HepG2 (cell line): ENCODE measurements around the gene CEP89. TPM values are rescaled to one million over a fixed set of nuclear protein-coding genes. Genes with fewer than 3 reads are reported as not detected.

ENCODE experiments used
- ATAC-seq: fragments of 200-7000 bp; cut with Tn5 transposase; 3 replicates; pipeline ENCODE4 v1.9.1; 2020; ENCODE audit warnings: mild to moderate bottlenecking, moderate library complexity
- BruUV-seq: library from RNA; stranded (reverse); fragments of 400-500 nt; replicated peaks from 2 replicates; lab custom pipeline; 2021; lab: Mats Ljungman, UMichigan
- CTCF ChIA-PET: fragments of 300-600 bp; formaldehyde crosslinking; extraction: SDS; loops from one replicate; lab custom pipeline; 2021; ENCODE audit warnings: low total read pairs, inconsistent platforms, low intra/inter-chr PET ratio; lab: Yijun Ruan, JAX
- POLR2A ChIA-PET: fragments of 350-600 bp; sonication (Branson Sonifier 250); formaldehyde crosslinking; loops from one replicate; lab custom pipeline; 2020; ENCODE audit warnings: antibody characterized with exemption, inconsistent platforms; lab: Yijun Ruan, JAX
- DNase-seq: peaks from one replicate; pipeline ENCODE4 v3.0.0-alpha.2; 2015; ENCODE audit warnings: low spot score
- FAIRE-seq: peaks from 3 replicates; lab custom pipeline; 2011; peaks lifted over from hg19 to GRCh38; lab: Jason Lieb, UNC
- H2AFZ ChIP-seq: one replicate; pipeline ENCODE4 v1.6.1; 2011; ENCODE audit warnings: low read length, inconsistent platforms
- H3K27ac ChIP-seq: fragments of 300-600 bp; 3 replicates; pipeline ENCODE4 v1.8.0; 2011; ENCODE audit warnings: mixed run types, mild to moderate bottlenecking, mixed read lengths, low read length, inconsistent platforms; ENCODE audit not compliant: insufficient read depth; ENCODE audit errors: extremely low read length
- H3K27me3 ChIP-seq, 2 experiments: fragments of 200-600 bp in 1 of 2; 2 replicates in 1 of 2; 3 replicates in 1 of 2; pipeline versions ENCODE4 v1.6.0 to v1.8.0; 2011; ENCODE audit warnings: low read length in 2 of 2, mild to moderate bottlenecking in 2 of 2, moderate library complexity in 2 of 2, inconsistent platforms in 1 of 2; ENCODE audit not compliant: insufficient read depth in 2 of 2, control insufficient read depth in 1 of 2
- H3K36me3 ChIP-seq, 2 experiments: fragments of 200-600 bp in 1 of 2; replicated peaks in 1 of 2; 2 replicates in 1 of 2; 3 replicates in 1 of 2; pipeline versions ENCODE4 v1.5.1 to v1.8.0; 2011; ENCODE audit warnings: low read length in 2 of 2, inconsistent platforms in 1 of 2; ENCODE audit not compliant: insufficient read depth in 2 of 2, control insufficient read depth in 1 of 2
- H3K4me1 ChIP-seq: 2 replicates; pipeline ENCODE4 v1.5.1; 2012; ENCODE audit warnings: low read length, inconsistent platforms; ENCODE audit not compliant: insufficient read depth
- H3K4me2 ChIP-seq: 2 replicates; pipeline ENCODE4 v1.6.0; 2011; ENCODE audit warnings: low read depth, low read length, inconsistent platforms
- H3K4me3 ChIP-seq, 3 experiments: fragments of 200-600 bp in 1 of 3; sonication (generic), shearing (Covaris generic) in 1 of 3; replicated peaks in 1 of 3; 2 replicates each; pipeline ENCODE4 v1.5.1; 2011 to 2016; ENCODE audit warnings: low read length in 3 of 3, inconsistent platforms in 2 of 3, low read depth in 2 of 3, mild to moderate bottlenecking in 2 of 3, control low read depth in 1 of 3, mixed read lengths in 1 of 3; ENCODE audit not compliant: insufficient read depth in 1 of 3
- H3K79me2 ChIP-seq: one replicate; pipeline ENCODE4 v1.6.1; 2011; ENCODE audit warnings: low read length, inconsistent platforms; ENCODE audit not compliant: insufficient read depth
- H3K9ac ChIP-seq: 2 replicates; pipeline ENCODE4 v1.6.0; 2011; ENCODE audit warnings: mild to moderate bottlenecking, low read depth, low read length, inconsistent platforms; ENCODE audit not compliant: insufficient read depth
- H3K9me3 ChIP-seq: 2 replicates; pipeline ENCODE4 v1.5.1; 2012; ENCODE audit warnings: mild to moderate bottlenecking, low read length
- H4K20me1 ChIP-seq: 2 replicates; pipeline ENCODE4 v1.6.0; 2011; ENCODE audit warnings: inconsistent platforms, mild to moderate bottlenecking, low read length, moderate library complexity; ENCODE audit not compliant: insufficient read depth
- EHMT2 ChIP-seq: fragments of 200-600 bp; sonication (generic); IDR thresholded peaks from 2 replicates; pipeline ENCODE4 v1.7.0; 2017; ENCODE audit warnings: antibody characterized with exemption, low read depth, low read length, borderline replicate concordance
- HDAC1 ChIP-seq: sonication (generic); formaldehyde crosslinking; IDR thresholded peaks from 2 replicates; pipeline ENCODE4 v1.5.1; 2020; ENCODE audit warnings: mild to moderate bottlenecking, missing genetic modification reagents
- JARID2 ChIP-seq: sonication (generic); formaldehyde crosslinking; IDR thresholded peaks from 2 replicates; pipeline ENCODE4 v1.8.1; 2023; ENCODE audit warnings: missing genetic modification reagents, inconsistent platforms; ENCODE audit not compliant: insufficient replicate concordance
- KLF6 ChIP-seq: IDR thresholded peaks from 2 replicates; pipeline ENCODE4 v1.8.0; 2016; ENCODE audit warnings: missing biosample characterization, missing genetic modification reagents
- MED8 ChIP-seq: sonication (generic); formaldehyde crosslinking; IDR thresholded peaks from 2 replicates; pipeline ENCODE4 v1.8.1; 2023; ENCODE audit warnings: mild to moderate bottlenecking, missing genetic modification reagents; ENCODE audit not compliant: insufficient replicate concordance
- MTA3 ChIP-seq: sonication (generic); formaldehyde crosslinking; IDR thresholded peaks from 2 replicates; pipeline ENCODE4 v1.4.0; 2020; ENCODE audit warnings: missing genetic modification reagents
- NFE2 ChIP-seq: sonication (generic); formaldehyde crosslinking; IDR thresholded peaks from 2 replicates; pipeline ENCODE4 v1.4.0; 2020; ENCODE audit warnings: missing genetic modification reagents
- RFXANK ChIP-seq: IDR thresholded peaks from 2 replicates; pipeline ENCODE4 v1.6.1; 2016
- SKI ChIP-seq: fragments of 450-650 bp; IDR thresholded peaks from one replicate; pipeline ENCODE4 v1.6.1; 2018; ENCODE audit warnings: mild to moderate bottlenecking; ENCODE audit not compliant: partially characterized antibody
- TMF1 ChIP-seq: sonication (generic); formaldehyde crosslinking; IDR thresholded peaks from 2 replicates; pipeline ENCODE4 v1.8.1; 2022; ENCODE audit warnings: low read depth, missing genetic modification reagents
- ZFP36 ChIP-seq: fragments of 150-350 bp; IDR thresholded peaks from 2 replicates; pipeline ENCODE4 v1.6.1; 2018; ENCODE audit warnings: borderline replicate concordance, low read length, low read depth; ENCODE audit not compliant: partially characterized antibody
- ZNF792 ChIP-seq: IDR thresholded peaks from 2 replicates; pipeline ENCODE4 v1.6.1; 2016
- WGBS: methylation state at CpG from one replicate; pipeline ENCODE4 v1.1.6; 2017; ENCODE audit warnings: low lambda C conversion rate; 5-methylcytosine and 5-hydroxymethylcytosine counted together
- in situ Hi-C: cut with HindIII; loops from 2 replicates; pipeline ENCODE4 v1.10.0; 2017; ENCODE audit warnings: low pct_unique_long_range_greater_than_20kb; ENCODE audit not compliant: extremely low pct_ligation_motif_present
- intact Hi-C: fragments of 100-400 bp; cut with micrococcal nuclease; formaldehyde crosslinking; loops from one replicate; pipeline ENCODE4 v1.10.0; 2022; ENCODE audit not compliant: unreplicated experiment
- polyA plus RNA-seq, 8 experiments: library from polyadenylated mRNA; depleted of rRNA in 3 of 8; stranded (reverse) in 7 of 8; unstranded in 1 of 8; fragments of >200 nt; fragmentation: Illumina TruSeq in 4 of 8; extraction: Trizol in 4 of 8; gene quantifications; 2 replicates each; pipeline versions ENCODE4 v1.2.1 to v1.2.3, GENCODE V29; 2011 to 2016; ENCODE audit warnings: low read depth in 4 of 8, missing spikeins in 1 of 8, mixed read lengths in 1 of 8; ENCODE audit not compliant: insufficient read depth in 1 of 8
- total RNA-seq, 5 experiments: library from RNA; depleted of rRNA; stranded (reverse); fragments of >200 nt; fragmentation: Illumina TruSeq; extraction: Trizol; gene quantifications; 2 replicates each; pipeline ENCODE4 v1.2.3, GENCODE V29; 2016; ENCODE audit warnings: low read depth in 1 of 5
- TF ChIP-seq, protein P1 (sequence below): sonication (generic); formaldehyde crosslinking; IDR thresholded peaks from 2 replicates; pipeline ENCODE4 v1.4.0; 2020; ENCODE audit warnings: missing genetic modification reagents
- TF ChIP-seq, protein P2 (sequence below): sonication (generic); formaldehyde crosslinking; IDR thresholded peaks from 2 replicates; pipeline ENCODE4 v1.5.0; 2020; ENCODE audit warnings: missing genetic modification reagents

The CEP89 gene
- total and polyA plus RNA-seq, 2 of the 13 experiments (the other 11 are each of a cell fraction or from before 2014, with no cell fraction given), result 7.2 to 10.9 TPM

DNA sequence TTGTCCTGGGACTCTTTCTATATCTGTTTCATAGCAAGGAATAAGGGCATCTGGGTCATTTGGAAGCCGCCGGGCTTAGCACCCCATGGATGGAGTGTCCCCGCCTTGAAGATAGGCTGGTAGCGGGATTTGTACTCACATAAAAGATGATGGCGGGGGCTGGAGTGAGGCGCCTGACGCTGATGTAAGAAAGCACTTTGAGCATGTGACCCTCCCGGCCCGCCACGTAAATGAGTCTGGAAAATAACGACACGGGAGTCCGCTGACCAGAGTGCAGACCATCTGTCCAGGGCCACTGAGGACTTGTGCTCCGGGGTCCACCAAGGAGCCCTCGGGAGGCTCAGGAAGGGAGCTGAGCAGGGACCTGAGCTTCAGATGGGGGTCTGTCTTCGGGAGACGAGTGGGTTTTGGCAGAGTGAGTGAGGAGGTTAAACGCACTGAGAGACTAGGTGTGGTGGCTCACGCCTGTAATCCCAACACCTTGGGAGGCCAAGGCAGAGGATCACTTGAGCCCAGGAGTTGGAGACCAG is 128.0 kb downstream of the CEP89 start:
- Histone ChIP-seq H3K27me3 (no peaks in the 10 kb centered on the region), H3K79me2 (no peaks in the 10 kb centered on the region), H3K4me3 (no peak overlapping the region), H3K4me1 (no peaks in the 10 kb centered on the region), H3K27ac (no peak overlapping the region), H2AFZ (no peak overlapping the region), H4K20me1 (no peaks in the 10 kb centered on the region)
- BruUV-seq, result no TSS peak
- intact Hi-C loops, result no loop called here
- POLR2A ChIA-PET, result no interaction called here
- DNase-seq (no peak), ATAC-seq (no peak)
- in situ Hi-C loops, result no loop called here
- no peak for TF ChIP-seq MED8 (CRISPR knock-in tag)
- TF ChIP-seq JARID2 (CRISPR knock-in tag), result no peak
- TF ChIP-seq, protein P1, sequence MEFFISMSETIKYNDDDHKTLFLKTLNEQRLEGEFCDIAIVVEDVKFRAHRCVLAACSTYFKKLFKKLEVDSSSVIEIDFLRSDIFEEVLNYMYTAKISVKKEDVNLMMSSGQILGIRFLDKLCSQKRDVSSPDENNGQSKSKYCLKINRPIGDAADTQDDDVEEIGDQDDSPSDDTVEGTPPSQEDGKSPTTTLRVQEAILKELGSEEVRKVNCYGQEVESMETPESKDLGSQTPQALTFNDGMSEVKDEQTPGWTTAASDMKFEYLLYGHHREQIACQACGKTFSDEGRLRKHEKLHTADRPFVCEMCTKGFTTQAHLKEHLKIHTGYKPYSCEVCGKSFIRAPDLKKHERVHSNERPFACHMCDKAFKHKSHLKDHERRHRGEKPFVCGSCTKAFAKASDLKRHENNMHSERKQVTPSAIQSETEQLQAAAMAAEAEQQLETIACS (CRISPR knock-in tag), result no peak
- no peak for TF ChIP-seq ZFP36
- no peak for TF ChIP-seq ZNF792 (CRISPR knock-in tag)
- TF ChIP-seq KLF6, result no peak
- TF ChIP-seq NFE2, result no peak
- no peak for TF ChIP-seq EHMT2
- no peak for TF ChIP-seq RFXANK (CRISPR knock-in tag)
- TF ChIP-seq HDAC1 (CRISPR knock-in tag), result no peak
- no peak for TF ChIP-seq TMF1
- TF ChIP-seq SKI, result no peak
- no peak for TF ChIP-seq MTA3
- TF ChIP-seq, protein P2, sequence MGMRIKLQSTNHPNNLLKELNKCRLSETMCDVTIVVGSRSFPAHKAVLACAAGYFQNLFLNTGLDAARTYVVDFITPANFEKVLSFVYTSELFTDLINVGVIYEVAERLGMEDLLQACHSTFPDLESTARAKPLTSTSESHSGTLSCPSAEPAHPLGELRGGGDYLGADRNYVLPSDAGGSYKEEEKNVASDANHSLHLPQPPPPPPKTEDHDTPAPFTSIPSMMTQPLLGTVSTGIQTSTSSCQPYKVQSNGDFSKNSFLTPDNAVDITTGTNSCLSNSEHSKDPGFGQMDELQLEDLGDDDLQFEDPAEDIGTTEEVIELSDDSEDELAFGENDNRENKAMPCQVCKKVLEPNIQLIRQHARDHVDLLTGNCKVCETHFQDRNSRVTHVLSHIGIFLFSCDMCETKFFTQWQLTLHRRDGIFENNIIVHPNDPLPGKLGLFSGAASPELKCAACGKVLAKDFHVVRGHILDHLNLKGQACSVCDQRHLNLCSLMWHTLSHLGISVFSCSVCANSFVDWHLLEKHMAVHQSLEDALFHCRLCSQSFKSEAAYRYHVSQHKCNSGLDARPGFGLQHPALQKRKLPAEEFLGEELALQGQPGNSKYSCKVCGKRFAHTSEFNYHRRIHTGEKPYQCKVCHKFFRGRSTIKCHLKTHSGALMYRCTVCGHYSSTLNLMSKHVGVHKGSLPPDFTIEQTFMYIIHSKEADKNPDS (CRISPR knock-in tag), result no peak
- TF ChIP-seq, all 625 proteins: peak for 0
- 95% methylated on average over 18 of the region's 19 CpGs for WGBS
- H3K36me3 ChIP-seq, result peaks cover 1 to 23% of the 10 kb centered on the region in 2 experiments; a peak in 3 of 5 replicates
- H3K4me2 ChIP-seq, result no peak overlapping the region
- no peak for FAIRE-seq
- CTCF ChIA-PET, result no interaction called here
- H3K9me3 ChIP-seq, result peaks cover 14% of the 10 kb centered on the region
- H3K9ac ChIP-seq, result no peak overlapping the region
